PC-3 (cell line): ENCODE measurements around the gene PNN. TPM values are rescaled to one million over a fixed set of nuclear protein-coding genes. Genes with fewer than 3 reads are reported as not detected.

Source experiments
- ATAC-seq: fragments of 200-7000 bp; cut with Tn5 transposase; 2 replicates; pipeline ENCODE4 v1.9.1; 2020; ENCODE audit warnings: mild to moderate bottlenecking, moderate library complexity
- BruUV-seq: library from RNA; stranded (reverse); fragments of 400-500 nt; replicated peaks from 2 replicates; lab custom pipeline; 2021; lab: Mats Ljungman, UMichigan
- CTCF ChIA-PET: fragments of 300-600 bp; sonication (Branson Sonifier 250); formaldehyde crosslinking; loops from one replicate; lab custom pipeline; 2022; ENCODE audit warnings: antibody characterized with exemption; lab: Charles Lee
- POLR2A ChIA-PET: fragments of 300-600 bp; sonication (Branson Sonifier 250); formaldehyde crosslinking; loops from one replicate; lab custom pipeline; 2022; ENCODE audit warnings: antibody characterized with exemption; ENCODE audit not compliant: unreplicated experiment; lab: Charles Lee
- DNase-seq: peaks from one replicate; pipeline ENCODE4 v3.0.0-alpha.2; 2015
- H2AFZ ChIP-seq: fragments of 300-600 bp; sonication (generic); 2 replicates; pipeline ENCODE4 v1.6.0; 2016; ENCODE audit warnings: antibody characterized with exemption, low read length
- H3F3A ChIP-seq: fragments of 300-600 bp; sonication (generic); one replicate; pipeline ENCODE4 v1.6.0; 2017; ENCODE audit warnings: antibody characterized with exemption, low read length, control low read depth, mild to moderate bottlenecking; ENCODE audit not compliant: unreplicated experiment
- H3K27ac ChIP-seq: fragments of 300-600 bp; sonication (generic); 2 replicates; pipeline ENCODE4 v1.5.1; 2016; ENCODE audit warnings: mild to moderate bottlenecking, low read length
- H3K27me3 ChIP-seq: fragments of 300-600 bp; sonication (generic); 2 replicates; pipeline ENCODE4 v1.6.1; 2016; ENCODE audit warnings: low read length, mixed read lengths
- H3K36me3 ChIP-seq: fragments of 300-600 bp; sonication (generic); 2 replicates; pipeline ENCODE4 v1.6.1; 2016; ENCODE audit warnings: low read depth, mixed run types, low read length, mixed read lengths
- H3K4me1 ChIP-seq: fragments of 300-600 bp; sonication (generic); 2 replicates; pipeline ENCODE4 v1.5.1; 2016; ENCODE audit warnings: low read length; ENCODE audit not compliant: insufficient read depth
- H3K4me2 ChIP-seq: fragments of 300-600 bp; sonication (generic); 2 replicates; pipeline ENCODE4 v1.6.0; 2016; ENCODE audit warnings: low read length
- H3K4me3 ChIP-seq: fragments of 300-600 bp; sonication (generic); 2 replicates; pipeline ENCODE4 v1.5.1; 2016; ENCODE audit warnings: mild to moderate bottlenecking, low read length, mixed read lengths
- H3K79me2 ChIP-seq: fragments of 300-600 bp; sonication (generic); 2 replicates; pipeline ENCODE4 v1.6.1; 2017; ENCODE audit warnings: low read length, mixed read lengths
- H3K9ac ChIP-seq: fragments of 300-600 bp; sonication (generic); 2 replicates; pipeline ENCODE4 v1.6.0; 2016; ENCODE audit warnings: mild to moderate bottlenecking, low read length
- H3K9me2 ChIP-seq: fragments of 300-600 bp; sonication (generic); replicated peaks from 2 replicates; pipeline ENCODE4 v1.6.1; 2016; ENCODE audit warnings: mixed run types, low read length, mixed read lengths
- H3K9me3 ChIP-seq: fragments of 300-600 bp; sonication (generic); 2 replicates; pipeline ENCODE4 v1.6.1; 2016; ENCODE audit warnings: low read length, mixed read lengths
- H4K20me1 ChIP-seq: fragments of 300-600 bp; sonication (generic); 2 replicates; pipeline ENCODE4 v1.6.1; 2016; ENCODE audit warnings: low read length, mixed read lengths
- EZH2 ChIP-seq: fragments of 300-600 bp; sonication (generic); IDR thresholded peaks from one replicate; pipeline ENCODE4 v1.6.1; 2017; ENCODE audit warnings: antibody characterized with exemption, mild to moderate bottlenecking, low read length; ENCODE audit not compliant: unreplicated experiment
- EZH2phosphoT487 ChIP-seq: fragments of 300-600 bp; sonication (generic); IDR thresholded peaks from 2 replicates; pipeline ENCODE4 v1.6.1; 2018; ENCODE audit warnings: mild to moderate bottlenecking, antibody characterized with exemption, low read length, borderline replicate concordance
- intact Hi-C: fragments of 100-400 bp; cut with micrococcal nuclease; formaldehyde crosslinking; loops from 2 replicates; pipeline ENCODE4 v1.9.0; 2023
- total RNA-seq: library from RNA; depleted of rRNA; stranded (reverse); fragments of >200 nt; gene quantifications from 2 replicates; pipeline ENCODE4 v1.2.3, GENCODE V29; 2014
- TF ChIP-seq, protein P1 (sequence below): fragments of 300-600 bp; sonication (generic); conservative IDR thresholded peaks from 2 replicates; pipeline ENCODE4 v1.5.1; 2017; ENCODE audit warnings: antibody characterized with exemption, low read depth, mild to moderate bottlenecking, low read length

PNN gene
- total RNA-seq, 1 experiment from 2014 or later = 36.7 TPM

DNA sequence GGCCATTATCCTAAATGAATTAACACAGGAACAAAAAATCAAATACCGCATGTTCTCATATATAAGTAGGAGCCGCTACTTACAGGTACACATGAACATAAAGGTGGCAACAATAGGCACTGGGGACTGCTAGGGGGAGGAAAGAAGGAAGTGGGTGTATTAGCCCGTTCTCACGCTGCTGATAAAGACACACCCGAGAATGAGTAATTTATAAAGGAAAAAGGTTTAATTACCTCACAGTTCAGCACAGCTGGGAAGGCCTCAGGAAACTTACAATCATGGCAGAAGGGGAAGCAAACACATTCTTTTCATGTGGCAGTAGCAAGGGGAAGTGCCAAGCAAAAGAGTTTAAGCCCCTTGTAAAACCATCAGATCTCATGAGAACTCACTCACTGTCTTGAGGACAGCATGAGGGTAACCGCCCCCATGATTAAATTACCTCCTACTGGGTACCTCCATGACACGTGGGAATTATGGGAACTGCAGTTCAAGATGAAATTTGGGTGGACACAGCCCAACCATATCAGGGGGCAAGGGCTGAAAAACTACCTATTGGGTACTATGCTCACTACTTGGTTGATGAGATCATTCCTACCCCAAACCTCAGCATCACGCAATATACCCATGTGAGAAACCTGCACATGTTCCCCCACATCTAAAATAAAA is 42.3 kb downstream of the PNN start:
- Histone ChIP-seq H3K4me1 (peaks cover 41% of the 10 kb centered on the region), H3K9me2 (no peaks in the 10 kb centered on the region), H3K79me2 (no peaks in the 10 kb centered on the region), H3K4me2 (peak overlapping the region; percentile 60), H3K36me3 (no peaks in the 10 kb centered on the region), H3K9ac (peak overlapping the region; percentile 65), H3K27me3 (no peaks in the 10 kb centered on the region), H4K20me1 (no peaks in the 10 kb centered on the region), H3K27ac (peak overlapping the region; percentile 91), H3F3A (peaks cover 6% of the 10 kb centered on the region), H2AFZ (peak overlapping the region; percentile 35; the same call in 1 of the 2 replicates), H3K9me3 (no peaks in the 10 kb centered on the region), H3K4me3 (no peak overlapping the region)
- ChIA-PET POLR2A (no interaction called here), CTCF (no interaction called here)
- TF ChIP-seq EZH2 (no peak), EZH2phosphoT487 (no peak)
- TF ChIP-seq, protein P1, sequence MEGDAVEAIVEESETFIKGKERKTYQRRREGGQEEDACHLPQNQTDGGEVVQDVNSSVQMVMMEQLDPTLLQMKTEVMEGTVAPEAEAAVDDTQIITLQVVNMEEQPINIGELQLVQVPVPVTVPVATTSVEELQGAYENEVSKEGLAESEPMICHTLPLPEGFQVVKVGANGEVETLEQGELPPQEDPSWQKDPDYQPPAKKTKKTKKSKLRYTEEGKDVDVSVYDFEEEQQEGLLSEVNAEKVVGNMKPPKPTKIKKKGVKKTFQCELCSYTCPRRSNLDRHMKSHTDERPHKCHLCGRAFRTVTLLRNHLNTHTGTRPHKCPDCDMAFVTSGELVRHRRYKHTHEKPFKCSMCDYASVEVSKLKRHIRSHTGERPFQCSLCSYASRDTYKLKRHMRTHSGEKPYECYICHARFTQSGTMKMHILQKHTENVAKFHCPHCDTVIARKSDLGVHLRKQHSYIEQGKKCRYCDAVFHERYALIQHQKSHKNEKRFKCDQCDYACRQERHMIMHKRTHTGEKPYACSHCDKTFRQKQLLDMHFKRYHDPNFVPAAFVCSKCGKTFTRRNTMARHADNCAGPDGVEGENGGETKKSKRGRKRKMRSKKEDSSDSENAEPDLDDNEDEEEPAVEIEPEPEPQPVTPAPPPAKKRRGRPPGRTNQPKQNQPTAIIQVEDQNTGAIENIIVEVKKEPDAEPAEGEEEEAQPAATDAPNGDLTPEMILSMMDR = no peak
- ATAC-seq (peak; percentile 14; the same call in 1 of the 2 replicates), DNase-seq (peak; percentile 58)
- intact Hi-C loops = no loop called here
- no TSS peak for BruUV-seq

DNA sequence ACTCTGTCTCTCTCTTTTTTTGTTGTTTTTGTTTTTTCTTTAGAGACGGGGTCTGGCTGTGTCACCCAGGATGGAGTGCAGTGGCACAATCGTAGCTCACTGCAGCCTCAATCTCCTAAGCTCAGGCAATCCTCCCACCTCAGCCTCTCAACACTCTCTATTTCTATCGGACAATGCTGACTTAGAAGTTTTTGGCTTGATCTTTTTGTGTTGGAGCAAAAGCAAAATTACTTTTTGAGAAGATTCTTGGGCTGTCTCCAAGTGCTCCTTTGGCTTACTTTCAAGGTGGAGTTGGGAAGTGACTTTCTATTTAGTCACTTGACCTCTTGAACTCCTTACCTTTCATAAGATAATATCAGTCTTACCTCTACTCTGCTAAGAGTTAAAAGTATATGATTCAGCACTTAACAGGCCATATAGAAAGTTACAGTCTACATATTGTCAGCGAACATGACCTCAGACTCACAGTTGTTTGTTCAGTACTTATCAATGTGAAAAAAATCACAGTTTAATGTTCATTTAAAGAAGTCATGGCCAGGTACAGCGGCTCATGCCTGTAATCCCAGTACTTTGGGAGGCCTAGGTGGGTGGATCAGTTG is 43.2 kb downstream of the PNN start:
- no peaks in the 10 kb centered on the region for H4K20me1 ChIP-seq
- peak overlapping the region; percentile 32; the same call in 1 of the 2 replicates for H3K4me3 ChIP-seq
- peak overlapping the region; percentile 91 for H3K27ac ChIP-seq
- POLR2A ChIA-PET = no interaction called here
- H3K9me3 ChIP-seq = no peaks in the 10 kb centered on the region
- H3K9ac ChIP-seq = peak overlapping the region; percentile 65
- peaks cover 41% of the 10 kb centered on the region for H3K4me1 ChIP-seq
- no peaks in the 10 kb centered on the region for H3K9me2 ChIP-seq
- CTCF ChIA-PET = no interaction called here
- no peaks in the 10 kb centered on the region for H3K79me2 ChIP-seq
- peak; percentile 86 for ATAC-seq
- no peaks in the 10 kb centered on the region for H3K36me3 ChIP-seq
- intact Hi-C loops = loop anchor here (1.0 to 2.0 kb wide), 3 partner anchors 29 to 49 kb away; partner anchors contain the start of gene TRAPPC6B
- peak overlapping the region; percentile 60 for H3K4me2 ChIP-seq
- no TSS peak for BruUV-seq
- DNase-seq = peak; percentile 98
- peaks cover 6% of the 10 kb centered on the region for H3F3A ChIP-seq
- TF ChIP-seq EZH2phosphoT487 (no peak), EZH2 (no peak)
- TF ChIP-seq, protein P1 = no peak
- no peaks in the 10 kb centered on the region for H3K27me3 ChIP-seq
- no peak overlapping the region for H2AFZ ChIP-seq

DNA sequence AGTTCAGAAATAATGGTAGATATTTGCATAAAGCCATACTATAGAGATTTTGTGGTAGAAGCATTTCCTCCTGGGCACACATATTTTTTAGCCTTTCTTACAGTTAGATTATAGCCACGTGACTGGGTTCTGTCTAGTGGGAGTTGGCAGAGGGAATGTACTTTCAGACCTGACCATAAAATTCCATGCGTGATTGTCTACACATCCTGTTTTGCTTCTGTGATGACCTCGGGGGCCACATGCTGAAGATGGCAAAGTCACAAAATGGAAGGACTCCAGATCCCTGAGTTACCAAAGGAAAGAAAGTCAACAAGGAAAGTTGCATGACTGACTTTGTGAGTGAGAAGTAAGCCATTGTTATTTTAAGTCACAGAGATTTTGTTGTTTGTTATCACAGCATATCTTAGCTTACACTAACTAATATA is 44.0 kb downstream of the PNN start:
- CTCF ChIA-PET = no interaction called here
- H3K9ac ChIP-seq = peak overlapping the region; percentile 64

More for the DNA sequence above, 44.0 kb downstream of the PNN start:
- H3K27me3 ChIP-seq = no peaks in the 10 kb centered on the region
- BruUV-seq = no TSS peak
- no peaks in the 10 kb centered on the region for H3K9me3 ChIP-seq
- H3K9me2 ChIP-seq = no peaks in the 10 kb centered on the region
- H4K20me1 ChIP-seq = no peaks in the 10 kb centered on the region
- peak overlapping the region; percentile 91 for H3K27ac ChIP-seq
- intact Hi-C loops = loop anchor here (2.0 kb wide), 1 partner anchor 30 kb away; no protein-coding TSS in a partner anchor
- no peak overlapping the region for H3K4me3 ChIP-seq
- DNase-seq (peak; percentile 92), ATAC-seq (peak; percentile 48)
- H2AFZ ChIP-seq = no peak overlapping the region
- H3K4me2 ChIP-seq = peak overlapping the region; percentile 43
- TF ChIP-seq, protein P1 = no peak
- TF ChIP-seq EZH2phosphoT487 (no peak), EZH2 (no peak)
- H3K79me2 ChIP-seq = no peaks in the 10 kb centered on the region
- H3F3A ChIP-seq = peaks cover 6% of the 10 kb centered on the region
- peaks cover 41% of the 10 kb centered on the region for H3K4me1 ChIP-seq
- no peaks in the 10 kb centered on the region for H3K36me3 ChIP-seq
- POLR2A ChIA-PET = interaction anchor here (0.6 kb wide), 1 partner anchor 41 kb away, joined by 3 read pairs; no protein-coding TSS in a partner anchor
